Aorta (tissue), 5 donors: ENCODE data around the gene BMP5. TPM values are rescaled to one million over a fixed set of nuclear protein-coding genes. Genes with fewer than 3 reads are reported as not detected.
"Not testable (repeated sequence)": the region's sequence is repeated elsewhere in the genome, so short reads cannot be mapped to it uniquely, and the experiment has no call there.

Experiments used
- ATAC-seq: fragments of 200-7000 bp; cut with Tn5 transposase; one replicate; pipeline ENCODE4 v1.9.1; 2022; ENCODE audit warnings: moderate library complexity; ENCODE audit not compliant: low FRiP score
- DNase-seq, 2 donors: peaks; one replicate each; pipeline ENCODE4 v3.0.0-alpha.2; 2020
- H3K27ac ChIP-seq, 2 donors: one replicate each; pipeline ENCODE4 v1.5.1; 2013; ENCODE audit warnings: low read length in 2 of 2, mild to moderate bottlenecking in 2 of 2, moderate library complexity in 2 of 2, control low read depth in 1 of 2, inconsistent platforms in 1 of 2, low read depth in 1 of 2
- H3K27me3 ChIP-seq, 2 donors: one replicate each; pipeline ENCODE4 v1.6.1; 2013; ENCODE audit warnings: control low read depth in 1 of 2, low read length in 1 of 2, mild to moderate bottlenecking in 1 of 2, moderate library complexity in 1 of 2; ENCODE audit not compliant: insufficient read depth in 2 of 2, control insufficient read depth in 1 of 2
- H3K36me3 ChIP-seq, 2 donors: one replicate each; pipeline ENCODE4 v1.6.1; 2013; ENCODE audit warnings: control low read depth in 1 of 2, low read length in 1 of 2, mild to moderate bottlenecking in 1 of 2; ENCODE audit not compliant: insufficient read depth in 2 of 2, control insufficient read depth in 1 of 2
- H3K4me1 ChIP-seq, 2 donors: one replicate each; pipeline ENCODE4 v1.6.1; 2013; ENCODE audit warnings: low read length in 2 of 2, control low read depth in 1 of 2, mild to moderate bottlenecking in 1 of 2, moderate library complexity in 1 of 2; ENCODE audit not compliant: insufficient read depth in 2 of 2, control insufficient read depth in 1 of 2
- H3K4me3 ChIP-seq, 2 donors: one replicate each; pipeline ENCODE4 v1.5.1; 2013; ENCODE audit warnings: low read length in 2 of 2, control low read depth in 1 of 2, mild to moderate bottlenecking in 1 of 2
- H3K9me3 ChIP-seq: one replicate; pipeline ENCODE4 v1.6.1; 2013; ENCODE audit warnings: mild to moderate bottlenecking, low read length; ENCODE audit not compliant: control insufficient read depth
- whole genome bisulfite sequencing, 2 donors: extraction: QIAGEN DNeasy Blood & Tissue Kit; methylation state at CpG; one replicate each; pipeline ENCODE4 v1.1.7; 2013; 5-methylcytosine and 5-hydroxymethylcytosine counted together
- intact Hi-C, 2 donors: fragments of 100-400 bp; cut with DNase I; formaldehyde crosslinking; loops; one replicate each; pipeline versions ENCODE4 v1.14.2 to v1.15.0; 2022
- polyA plus RNA-seq, 2 donors: library from polyadenylated mRNA; stranded (reverse); fragments of 200-250 nt; gene quantifications; one replicate each; pipeline ENCODE4 v1.2.3, GENCODE V29; 2013
- total RNA-seq, 2 donors: library from RNA; stranded (reverse); fragmentation: NEBNext Ultra II Directional; extraction: Animal tissue kit (Norgen Biotek cat#: 25700); gene quantifications; one replicate each; pipeline ENCODE4 v1.2.1, GENCODE V29; 2021
- donor health status: healthy with polysubstance abuse.
- donor health status: Bipolar disorder and iron deficiency.
- donor health status: DM: no; HTN: no; CAD: no.
- donor health status: DM: no; HTN: no; CAD: no.
- donor health status: DM: yes; HTN: yes; CAD: no.

Gene BMP5
- total and polyA plus RNA-seq, 4 donors, result 0.38 to 1.5 (median 0.45) TPM; not detected in 1

- H3K27me3 ChIP-seq, H3K27ac ChIP-seq, H3K36me3 ChIP-seq, DNase-seq, H3K9me3 ChIP-seq, H3K4me3 ChIP-seq, ATAC-seq, H3K4me1 ChIP-seq, intact Hi-C loops: not testable (repeated sequence)
- WGBS, 2 donors, result 97% methylated on average over 24 of the region's 26 CpGs; no CpG with 5 or more reads in 1 of the 2 donors
These were observed 34.5 kb upstream of the BMP5 start for GRCh38 chr6:55909911-55910310.

DNA sequence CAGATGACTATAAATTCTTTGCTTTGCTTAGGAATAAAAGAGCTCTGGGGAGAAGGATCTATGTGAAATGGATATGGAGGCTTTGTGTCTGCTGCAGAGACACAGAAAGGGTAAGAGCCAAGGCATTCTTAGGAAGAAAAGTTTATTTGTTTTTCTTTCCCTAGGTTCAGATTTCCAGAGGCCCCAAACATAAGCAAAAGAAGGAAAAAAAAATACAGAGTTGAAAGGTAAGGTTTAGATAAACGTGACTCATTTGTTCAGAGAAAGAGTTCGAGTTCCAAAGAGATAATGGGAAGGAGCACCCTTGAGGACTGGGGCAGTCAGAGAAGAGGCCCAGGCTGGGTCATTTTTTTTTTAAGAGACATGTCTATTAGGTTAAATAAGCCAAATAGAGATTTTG, 27.4 kb upstream of the BMP5 start:
- Histone ChIP-seq H3K27me3 (no peaks in the 10 kb centered on the region), H3K9me3 (no peaks in the 10 kb centered on the region), H3K4me1 (no peaks in the 10 kb centered on the region), H3K27ac (no peak overlapping the region), H3K36me3 (no peaks in the 10 kb centered on the region), H3K4me3 (no peak overlapping the region)
- DNase-seq (no peak), ATAC-seq (no peak)
- 25 to 41% methylated on average over 2 of the region's 2 CpGs for WGBS, 2 donors
- intact Hi-C loops, result no loop called here

DNA sequence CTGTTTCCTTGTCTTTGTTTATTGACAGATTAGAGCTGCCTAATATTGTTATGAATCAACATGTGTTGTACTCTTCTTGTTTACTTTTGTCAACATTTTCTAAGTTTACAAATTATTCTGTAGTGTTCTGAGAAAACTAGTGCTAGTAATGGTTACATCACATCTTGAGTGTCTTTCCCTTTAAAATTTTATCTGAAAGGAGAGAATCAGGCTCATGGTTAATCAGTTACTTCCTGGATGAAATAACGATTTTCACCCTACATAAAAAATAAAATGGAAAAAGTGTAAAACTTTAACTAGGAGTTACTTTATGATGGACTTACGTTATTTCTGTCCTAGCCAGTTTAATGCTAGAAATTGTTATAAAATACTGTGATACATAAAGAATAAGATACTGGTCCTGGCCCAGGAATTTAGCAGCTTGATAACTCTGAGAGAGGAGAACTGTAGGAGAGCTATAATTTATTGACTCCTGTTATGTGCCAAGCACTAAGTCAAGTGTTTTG, 26.4 kb upstream of the BMP5 start:
- Histone ChIP-seq H3K36me3 (no peaks in the 10 kb centered on the region), H3K4me3 (no peak overlapping the region), H3K27me3 (no peaks in the 10 kb centered on the region), H3K27ac (no peak overlapping the region), H3K9me3 (no peaks in the 10 kb centered on the region), H3K4me1 (no peaks in the 10 kb centered on the region)
- no peak for DNase-seq
- no peak for ATAC-seq
- intact Hi-C loops, result no loop called here
- WGBS, 2 donors, result 55 to 59% methylated on average over 2 of the region's 2 CpGs

DNA sequence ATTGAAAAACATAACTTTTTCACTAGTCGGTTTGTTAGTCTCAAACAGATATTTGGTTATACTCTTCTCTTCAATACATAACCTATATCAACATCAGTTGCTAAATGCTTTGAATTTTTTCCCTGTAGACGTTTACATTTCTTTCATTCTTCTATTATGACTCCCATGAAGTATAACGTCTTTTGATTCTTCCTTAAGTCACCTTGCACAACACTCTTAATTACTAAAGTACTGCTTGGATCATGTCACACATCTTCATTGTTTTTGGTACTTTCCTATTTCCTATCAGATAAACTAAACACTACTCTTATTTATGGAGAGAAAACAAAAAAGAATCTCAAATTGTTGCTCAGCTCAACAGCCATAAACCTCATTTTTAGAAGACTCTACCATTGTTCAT, 23.0 kb upstream of the BMP5 start:
- no peaks in the 10 kb centered on the region for H3K9me3 ChIP-seq
- no peaks in the 10 kb centered on the region for H3K36me3 ChIP-seq
- no peak for DNase-seq
- ATAC-seq, result no peak
- H3K27ac ChIP-seq, result no peak overlapping the region
- intact Hi-C loops, result no loop called here
- WGBS, 2 donors, result 35 to 42% methylated on average over 3 of the region's 3 CpGs
- H3K27me3 ChIP-seq, result no peaks in the 10 kb centered on the region
- no peaks in the 10 kb centered on the region for H3K4me1 ChIP-seq
- no peak overlapping the region for H3K4me3 ChIP-seq

GRCh38 chr6:55897346-55897745, 22.0 kb upstream of the BMP5 start:
- 43 to 54% methylated on average over 2 of the region's 2 CpGs for WGBS, 2 donors
- H3K27ac ChIP-seq, result no peak overlapping the region
- ATAC-seq (no peak), DNase-seq (no peak)
- H3K4me3 ChIP-seq, result no peak overlapping the region
- no peaks in the 10 kb centered on the region for H3K4me1 ChIP-seq
- H3K36me3 ChIP-seq, result no peaks in the 10 kb centered on the region
- no peaks in the 10 kb centered on the region for H3K9me3 ChIP-seq
- intact Hi-C loops, result no loop called here
- no peaks in the 10 kb centered on the region for H3K27me3 ChIP-seq

DNA sequence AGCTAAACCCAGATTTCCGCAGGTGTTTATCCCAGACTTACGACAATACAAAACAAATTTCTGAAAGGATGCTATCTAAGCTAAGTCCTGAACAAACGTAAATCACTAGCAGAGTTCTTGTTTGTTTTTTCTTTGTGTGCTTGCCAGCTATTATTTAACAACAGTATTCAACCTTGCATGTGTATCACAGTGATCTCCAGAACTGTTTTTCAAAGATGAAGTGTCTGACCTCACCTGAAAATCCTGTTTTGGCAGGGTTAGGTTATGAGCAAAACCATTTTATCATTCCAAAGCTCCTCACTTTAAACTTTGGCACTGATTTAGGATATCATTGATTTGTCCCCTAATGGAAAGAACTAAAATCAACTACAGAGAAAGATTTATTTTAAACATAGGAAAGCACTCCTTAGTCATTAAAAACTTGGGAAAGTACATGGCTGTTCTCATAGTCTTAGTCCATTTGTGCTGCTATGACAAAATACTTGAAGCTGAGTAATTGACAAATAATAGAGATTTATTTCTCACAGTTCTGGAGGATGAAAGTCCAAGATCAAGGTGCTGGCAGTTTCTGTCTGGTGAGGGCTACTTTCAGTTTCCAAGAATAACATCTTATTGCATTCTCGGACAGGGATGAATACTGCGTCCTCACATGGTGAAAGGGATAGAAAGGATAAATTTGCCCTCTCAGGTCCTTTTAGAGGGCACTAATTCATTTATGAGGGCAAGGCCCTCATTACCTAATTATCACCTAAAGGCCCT, 20.8 kb upstream of the BMP5 start:
- DNase-seq (no peak), ATAC-seq (no peak)
- intact Hi-C loops, result no loop called here
- no peak overlapping the region for H3K4me3 ChIP-seq
- H3K27ac ChIP-seq, result no peak overlapping the region
- no peaks in the 10 kb centered on the region for H3K36me3 ChIP-seq
- H3K4me1 ChIP-seq, result no peaks in the 10 kb centered on the region
- no peaks in the 10 kb centered on the region for H3K27me3 ChIP-seq
- H3K9me3 ChIP-seq, result no peaks in the 10 kb centered on the region
- WGBS, 2 donors, result 69 to 76% methylated on average over 5 of the region's 5 CpGs

- ATAC-seq (no peak), DNase-seq (no peak)
- no peaks in the 10 kb centered on the region for H3K36me3 ChIP-seq
- no peak overlapping the region for H3K27ac ChIP-seq
- H3K27me3 ChIP-seq, result no peaks in the 10 kb centered on the region
- no peaks in the 10 kb centered on the region for H3K9me3 ChIP-seq
- no peak overlapping the region for H3K4me3 ChIP-seq
- intact Hi-C loops, result no loop called here
- H3K4me1 ChIP-seq, result no peaks in the 10 kb centered on the region
- 75 to 78% methylated on average over 4 of the region's 4 CpGs for WGBS, 2 donors
These were observed 17.5 kb upstream of the BMP5 start for GRCh38 chr6:55892749-55893357.

DNA sequence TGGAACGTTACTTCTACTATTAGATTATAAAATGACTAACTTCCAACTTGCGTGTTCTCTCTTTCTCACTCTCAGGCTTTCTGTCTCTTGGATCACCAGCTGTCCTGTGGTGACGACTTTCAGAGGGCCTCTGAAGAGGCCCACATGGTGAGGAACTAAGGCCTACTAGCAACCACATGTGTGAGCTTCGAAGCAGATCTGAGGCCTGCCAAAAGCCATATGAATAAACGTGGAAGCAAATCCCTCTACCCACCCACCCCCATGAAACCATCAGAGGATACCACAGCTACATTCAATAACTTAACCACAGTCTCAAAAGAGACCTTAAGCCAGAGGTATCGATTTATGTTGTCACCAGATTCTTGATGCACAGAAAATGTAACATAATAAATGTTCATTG, 13.5 kb upstream of the BMP5 start:
- ATAC-seq (no peak), DNase-seq (no peak)
- Histone ChIP-seq H3K27ac (no peak overlapping the region), H3K4me1 (no peaks in the 10 kb centered on the region), H3K27me3 (no peaks in the 10 kb centered on the region), H3K36me3 (no peaks in the 10 kb centered on the region), H3K4me3 (no peak overlapping the region), H3K9me3 (no peaks in the 10 kb centered on the region)
- intact Hi-C loops, result no loop called here
- WGBS, 2 donors, result 83 to 87% methylated on average over 6 of the region's 6 CpGs
